ENCODE measurements around the gene ADCY4.
"Not testable (repeated sequence)": the region's sequence is repeated elsewhere in the genome, so short reads cannot be mapped to it uniquely, and the experiment has no call there.

The ADCY4 gene

DNA sequence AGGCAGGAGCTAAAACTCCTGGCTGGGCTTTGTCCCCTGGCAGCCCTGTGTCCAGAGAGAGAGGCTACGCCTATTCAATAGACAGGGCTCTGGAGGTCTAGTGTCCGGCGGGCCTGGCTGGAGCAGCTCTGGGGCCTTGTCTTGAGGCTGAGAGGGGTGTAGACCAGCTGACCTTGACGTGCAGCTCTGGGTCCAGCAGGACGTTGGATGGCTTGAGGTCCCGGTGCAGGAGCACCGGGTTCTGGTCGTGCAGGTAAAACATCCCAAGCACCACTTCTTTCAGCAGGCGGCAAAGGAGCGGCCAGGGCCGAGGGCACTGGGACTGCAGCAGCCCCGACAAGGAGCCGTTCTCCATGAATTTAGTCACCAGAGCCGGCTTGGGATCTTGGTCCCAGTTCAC, 4.0 kb upstream of the ADCY4 start:
- no peak for DNase-seq (ENCODE audit: low read depth)

DNA sequence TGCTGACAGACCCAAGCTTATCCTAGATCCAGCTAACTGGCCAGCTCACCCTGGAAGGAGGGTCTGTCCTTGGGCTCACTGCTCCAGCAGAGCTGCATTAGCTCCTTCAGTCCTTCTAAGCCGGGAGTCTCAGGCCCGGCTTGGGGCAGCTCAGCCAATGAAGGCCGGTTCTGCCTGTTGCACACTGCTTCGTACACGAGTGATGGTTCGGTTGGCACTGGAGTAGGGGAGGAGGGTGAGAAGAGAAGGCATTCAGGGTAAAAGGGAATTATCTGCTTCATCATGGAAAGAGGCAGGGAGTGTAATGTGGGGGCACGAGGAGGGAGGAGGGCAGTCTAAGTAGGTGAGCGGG, 2.9 kb upstream of the ADCY4 start:
- DNase-seq (ENCODE audit: low read depth) = no peak

DNA sequence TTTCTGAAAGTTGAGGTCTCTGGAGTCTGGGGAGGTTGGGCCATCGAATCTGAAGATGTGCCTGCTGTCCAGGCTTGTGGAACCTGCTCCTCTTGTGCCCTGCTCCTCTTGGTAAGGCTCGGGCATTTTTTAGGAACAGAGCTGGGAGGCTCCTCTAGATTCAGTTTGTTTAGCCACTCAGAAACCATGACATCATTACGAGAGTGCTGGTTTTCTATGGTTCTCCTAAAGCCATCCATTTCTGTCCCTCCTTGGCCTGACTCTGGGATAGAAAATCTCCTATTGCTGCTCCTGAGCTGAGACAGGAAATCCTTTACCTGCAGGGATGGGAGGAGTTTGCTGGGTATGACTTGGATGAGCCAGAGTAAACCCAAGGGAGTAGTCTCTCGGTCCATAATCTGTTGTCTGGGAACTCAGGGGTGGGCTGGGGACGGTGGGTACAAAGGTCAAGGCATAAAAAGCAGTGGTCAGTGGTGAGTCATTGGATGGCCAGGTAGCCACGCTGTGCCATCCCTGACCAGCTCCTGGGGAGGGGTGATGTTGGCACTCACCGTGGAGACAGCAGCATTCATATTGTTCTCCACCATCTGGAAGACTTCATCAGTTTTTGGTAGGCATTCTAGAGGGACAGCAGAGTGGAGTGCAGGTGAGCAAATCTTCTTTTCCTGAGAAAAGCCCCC, 2.4 kb upstream of the ADCY4 start:
- no peak for DNase-seq (ENCODE audit: low read depth)

DNA sequence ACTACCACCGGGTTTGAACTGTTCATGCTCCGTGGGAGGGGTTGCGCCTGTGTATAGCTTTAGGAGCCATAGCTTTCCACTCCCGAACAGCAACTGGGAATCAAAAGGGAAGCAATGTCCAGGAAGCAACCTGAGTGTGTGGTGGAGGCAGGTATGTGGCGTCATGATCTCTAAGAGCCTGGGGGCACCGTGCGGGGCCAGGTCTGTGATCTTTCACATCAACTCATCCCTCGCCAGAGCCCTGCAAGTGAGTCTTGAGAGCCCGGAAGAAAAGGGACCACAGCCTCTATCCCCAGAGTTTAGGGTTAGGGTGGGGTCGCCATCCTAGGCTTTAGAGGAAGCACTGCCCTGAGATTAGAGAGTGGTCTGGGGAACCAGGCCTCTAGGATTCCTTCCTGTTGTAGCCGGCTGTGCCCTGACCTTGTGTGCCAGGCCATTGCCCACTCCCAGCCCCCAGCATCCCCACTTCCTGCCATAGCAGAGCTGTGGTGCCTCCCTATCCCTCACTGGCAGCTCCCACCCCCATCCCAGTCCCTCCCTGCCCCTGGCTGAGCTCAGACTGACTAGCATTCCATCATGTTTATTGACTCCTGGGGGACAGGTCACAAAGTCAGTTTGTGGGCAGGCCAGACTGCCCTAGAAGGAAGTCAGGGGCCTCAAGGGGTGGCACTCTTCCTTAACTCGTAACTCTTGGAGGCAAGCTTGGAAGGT, 745 bp upstream of the ADCY4 start:
- no peak for DNase-seq (ENCODE audit: low read depth)

DNA sequence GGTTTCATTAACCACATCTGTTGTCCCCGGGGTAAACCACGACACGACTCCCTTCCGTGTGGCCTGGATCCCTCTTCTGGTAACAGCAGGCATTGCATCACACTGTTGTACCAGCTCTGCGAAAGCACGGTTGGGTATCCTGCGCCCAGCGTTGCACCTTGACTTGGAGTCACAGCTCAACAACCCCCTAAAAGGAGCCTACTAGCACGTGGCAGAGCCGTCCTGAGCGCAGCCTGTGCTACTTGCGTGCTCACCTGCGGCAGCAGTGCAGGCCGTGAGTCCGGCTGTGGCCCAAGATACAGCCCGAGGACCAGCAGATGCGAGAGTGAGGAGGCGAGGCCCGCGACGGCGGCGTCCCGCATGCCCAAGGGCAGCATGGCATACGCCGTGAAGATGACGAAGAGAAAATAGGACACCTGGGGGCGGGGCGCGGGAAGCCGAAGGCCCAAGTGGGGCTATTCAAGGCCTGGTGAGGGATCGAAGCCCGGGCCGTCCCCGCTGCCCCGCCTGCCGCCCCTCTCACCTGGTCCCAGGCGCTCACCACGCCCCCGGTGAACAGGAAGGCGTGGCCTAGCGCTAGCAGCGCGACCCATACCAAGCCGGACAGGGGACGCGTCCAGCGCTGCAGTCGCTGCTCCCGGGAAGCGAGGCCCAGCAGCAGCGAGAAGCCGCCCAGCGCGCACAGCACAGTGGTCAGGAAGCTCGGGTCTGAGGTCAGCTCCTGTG, 2.4 kb downstream of the ADCY4 start:
- DNase-seq (ENCODE audit: low read depth) = no peak

DNA sequence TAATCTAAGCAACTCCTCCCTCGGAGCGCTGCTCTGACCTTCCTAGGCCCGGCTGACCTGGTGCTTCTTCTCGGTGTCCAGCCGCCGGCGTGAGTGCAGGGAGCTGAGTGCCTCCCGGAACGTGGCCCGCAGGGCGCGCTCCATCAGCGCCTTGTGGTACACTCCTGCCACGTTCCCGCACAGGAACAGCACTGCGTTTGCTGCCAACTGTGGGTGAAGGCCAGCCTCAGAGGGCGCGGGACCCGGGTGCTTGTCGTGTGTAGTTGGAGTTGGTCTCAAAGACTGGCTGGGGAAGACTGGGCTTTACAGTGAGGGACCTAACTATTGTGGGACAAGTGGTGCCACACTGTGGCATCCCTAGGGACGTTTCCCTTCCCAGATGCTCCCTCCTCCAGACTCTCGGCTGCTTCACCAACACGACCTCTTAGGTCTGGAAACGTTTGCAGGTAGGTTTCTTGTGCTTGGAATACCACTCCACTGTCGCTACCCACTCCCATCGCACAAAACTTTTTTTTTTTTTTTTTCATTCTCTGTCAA, 3.1 kb downstream of the ADCY4 start:
- no peak for DNase-seq (ENCODE audit: low read depth)

DNA sequence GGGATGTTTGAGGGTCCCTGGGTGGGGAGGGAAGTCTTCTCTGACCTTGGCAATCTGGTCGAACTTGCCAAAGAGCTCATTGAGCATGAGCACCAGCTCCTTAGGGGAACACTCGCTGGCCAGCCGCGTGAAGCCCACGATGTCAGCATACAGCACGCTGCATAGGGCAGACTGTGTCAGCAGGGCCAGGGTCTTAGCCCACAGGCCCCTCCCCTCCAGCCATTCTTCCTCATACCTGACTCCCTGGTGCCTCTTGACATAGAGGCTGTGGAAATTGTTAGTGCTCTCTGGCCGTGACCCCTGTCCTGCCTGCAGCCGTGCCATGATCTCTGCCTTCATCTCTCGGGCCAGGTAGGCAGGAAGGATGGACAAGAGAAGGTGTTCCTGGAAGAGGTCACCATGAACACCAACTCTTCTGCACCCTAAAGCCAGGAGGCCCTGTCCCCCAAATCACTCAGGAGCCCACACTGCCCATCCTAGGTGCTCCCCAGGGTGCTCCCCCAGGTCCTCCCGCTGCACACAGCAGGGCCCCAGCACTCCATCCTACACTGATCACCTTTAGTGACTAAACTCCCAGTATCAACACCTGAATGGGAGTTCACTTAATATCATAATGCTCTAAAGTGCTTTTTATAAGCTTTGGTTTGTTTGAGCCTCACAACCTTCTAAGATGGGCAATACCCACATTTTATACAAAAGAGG, 3.7 kb downstream of the ADCY4 start:
- no peak for DNase-seq (ENCODE audit: low read depth)

DNA sequence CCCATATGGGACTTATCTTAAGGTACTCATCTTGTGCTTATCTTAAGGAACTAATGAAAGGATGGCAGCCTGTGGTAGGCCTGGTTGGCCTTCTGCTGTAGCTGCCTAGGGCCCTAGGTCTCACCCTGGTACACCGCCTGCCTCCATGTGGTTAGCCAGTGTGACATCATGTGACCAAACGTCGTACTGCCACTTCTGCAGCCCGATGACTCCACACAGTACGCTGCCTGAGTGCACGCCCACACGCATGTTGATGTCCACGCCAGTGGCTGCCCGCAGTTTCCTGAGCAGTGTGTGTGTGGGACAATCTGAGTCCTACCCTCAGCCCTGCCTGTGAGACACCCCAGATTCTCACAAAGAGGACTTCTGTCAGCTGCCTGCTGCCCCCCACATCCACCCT, 5.1 kb downstream of the ADCY4 start:
- DNase-seq (ENCODE audit: low read depth) = no peak

DNA sequence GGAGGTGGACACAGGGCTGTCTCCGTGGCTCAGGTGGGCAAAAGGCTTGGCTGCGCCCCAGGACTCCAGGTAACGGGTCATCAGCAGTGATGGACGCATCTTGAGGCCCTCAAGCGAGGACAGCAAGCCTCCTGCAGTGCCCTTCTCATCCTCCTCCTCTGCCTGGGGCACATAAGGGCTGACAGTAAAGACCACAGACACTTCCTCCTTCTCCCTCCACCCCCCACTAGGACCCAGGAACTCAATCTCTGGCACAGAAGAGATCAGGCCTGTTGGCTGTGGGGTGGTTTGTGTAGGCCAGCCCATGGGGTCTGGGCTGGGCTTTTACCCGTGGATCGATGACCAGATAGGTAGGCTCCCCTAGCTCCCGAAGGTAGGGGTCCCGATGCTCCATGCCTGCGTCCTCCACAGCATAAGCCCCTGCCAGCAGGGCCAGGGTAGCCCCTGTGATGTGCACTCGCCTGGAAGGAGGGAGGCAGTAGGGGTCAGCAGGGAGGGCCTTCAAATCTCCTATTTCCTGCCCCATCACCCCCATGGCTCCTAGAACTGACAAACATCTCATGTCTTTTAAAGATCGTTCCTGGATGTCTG, 5.7 kb downstream of the ADCY4 start:
- DNase-seq (ENCODE audit: low read depth) = no peak

DNA sequence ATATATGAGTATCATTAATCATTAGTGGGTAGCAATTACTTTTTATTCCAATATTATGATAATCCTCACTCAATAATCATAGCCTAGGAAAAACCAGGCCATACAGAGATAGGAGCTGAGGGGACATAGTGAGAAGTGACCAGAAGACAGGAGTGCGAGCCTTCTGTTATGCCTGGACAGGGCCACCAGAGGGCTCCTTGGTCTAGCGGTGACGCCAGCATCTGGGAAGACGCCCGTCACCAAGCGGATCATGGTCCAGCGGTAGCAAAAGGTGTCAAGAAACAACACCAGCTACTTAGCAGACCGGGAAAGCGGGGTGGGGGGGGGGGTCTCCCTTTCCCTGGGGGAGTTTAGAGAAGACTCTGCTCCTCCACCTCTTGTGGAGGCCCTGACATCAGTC, 7.0 kb downstream of the ADCY4 start:
- DNase-seq (ENCODE audit: low read depth) = not testable (repeated sequence)

DNA sequence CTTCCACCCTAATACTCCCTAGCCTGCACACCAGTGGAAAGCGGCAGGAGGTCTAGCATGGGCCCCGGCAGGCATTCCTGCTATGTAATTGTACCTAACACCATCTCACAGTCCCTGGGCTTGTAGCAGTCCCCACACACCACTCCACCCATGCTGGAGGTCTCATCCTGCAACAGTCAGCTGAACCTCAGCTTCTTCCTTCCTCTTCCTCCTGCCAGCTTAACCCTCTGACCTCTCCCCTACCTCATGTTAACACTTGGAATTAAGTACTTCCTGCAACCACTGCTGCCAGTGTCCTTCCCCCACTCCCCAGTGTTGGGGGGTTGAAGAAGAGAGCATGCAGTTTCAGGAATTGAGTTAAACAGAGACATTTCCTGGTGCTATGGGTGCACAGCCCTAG, 7.6 kb downstream of the ADCY4 start:
- no peak for DNase-seq (ENCODE audit: low read depth)

DNA sequence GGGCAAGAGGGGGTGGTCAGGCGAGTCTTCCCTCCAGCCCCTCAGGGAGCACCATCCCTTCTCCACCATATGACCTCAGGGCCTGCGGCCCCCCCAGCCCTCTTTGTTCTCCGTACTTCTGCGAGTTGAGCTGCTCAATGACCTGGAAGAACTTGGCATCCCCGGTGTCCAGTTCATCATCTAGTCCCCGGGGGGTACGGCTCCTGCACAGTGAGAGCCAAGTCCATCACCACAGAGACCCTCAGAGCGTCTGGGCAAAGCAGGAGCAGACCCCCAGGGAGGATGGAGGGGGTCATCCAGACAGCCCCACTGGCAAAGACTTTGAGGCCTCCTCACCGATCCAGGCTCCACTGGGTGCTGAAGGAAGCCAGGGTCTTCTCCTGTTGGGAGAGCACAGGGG, 8.9 kb downstream of the ADCY4 start:
- DNase-seq (ENCODE audit: low read depth) = no peak

DNA sequence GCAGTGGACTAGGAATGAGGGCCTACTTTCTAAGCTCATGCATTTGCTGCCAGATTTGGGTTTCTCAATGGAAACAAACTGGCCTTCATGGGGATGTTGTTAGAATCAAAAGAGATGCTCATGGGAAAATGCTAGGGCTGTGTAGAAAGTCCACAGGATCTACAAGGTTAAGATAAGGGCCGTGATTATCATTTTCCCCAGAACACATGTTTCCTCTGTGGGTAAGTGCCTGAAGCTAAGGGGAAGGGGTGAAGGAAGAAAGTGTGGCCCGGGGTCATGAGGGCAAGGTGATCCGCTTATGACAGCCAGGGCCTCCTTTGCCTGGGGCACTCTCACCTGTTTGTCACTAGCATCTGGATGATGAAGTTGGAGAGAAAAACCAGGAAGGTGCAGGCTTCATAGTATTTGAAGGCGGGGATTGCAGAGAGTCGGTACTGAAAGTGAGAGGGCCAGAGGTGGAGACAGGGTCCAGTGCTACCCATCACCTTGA, 9.8 kb downstream of the ADCY4 start:
- DNase-seq (ENCODE audit: low read depth) = no peak

DNA sequence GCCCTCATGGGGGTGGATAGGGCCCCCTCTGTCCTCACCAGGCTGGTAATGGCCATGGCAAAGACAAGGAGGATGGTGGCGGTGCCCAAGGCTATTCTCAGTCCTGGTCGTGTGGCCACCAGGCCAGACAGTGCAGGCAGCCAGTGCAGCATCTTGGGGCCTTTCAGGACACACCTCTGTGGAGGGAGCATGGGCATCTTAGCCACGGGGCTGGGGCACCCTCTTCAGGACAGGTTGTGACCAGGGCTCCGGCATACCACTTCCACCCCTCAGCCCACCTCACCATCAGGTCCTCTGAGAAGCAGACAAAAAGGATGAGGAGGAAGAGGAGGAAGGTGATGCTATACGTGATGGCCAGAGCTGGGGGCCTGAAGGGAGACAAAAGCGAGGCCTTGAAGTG, 10.8 kb downstream of the ADCY4 start:
- DNase-seq (ENCODE audit: low read depth) = no peak

DNA sequence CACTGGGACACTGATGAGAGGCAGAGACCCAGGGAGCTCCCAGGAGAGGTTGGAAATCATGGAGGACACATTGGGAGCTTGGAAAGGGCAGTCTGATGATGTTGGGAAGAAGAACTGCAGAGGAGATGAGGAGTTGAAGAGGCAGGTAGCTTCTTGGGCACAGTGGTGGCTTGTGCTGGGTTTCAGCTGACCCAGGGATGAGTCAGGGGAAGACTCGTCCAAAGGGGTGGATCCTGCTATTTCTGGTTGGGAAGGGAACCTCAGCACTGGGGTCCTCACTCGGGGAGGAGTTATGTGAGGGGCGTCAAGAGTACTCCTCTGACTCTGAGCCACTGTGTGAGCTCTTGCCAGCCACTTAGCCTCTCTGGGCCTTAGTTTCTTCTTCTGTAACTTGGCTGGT, 11.5 kb downstream of the ADCY4 start:
- DNase-seq (ENCODE audit: low read depth) = no peak

DNA sequence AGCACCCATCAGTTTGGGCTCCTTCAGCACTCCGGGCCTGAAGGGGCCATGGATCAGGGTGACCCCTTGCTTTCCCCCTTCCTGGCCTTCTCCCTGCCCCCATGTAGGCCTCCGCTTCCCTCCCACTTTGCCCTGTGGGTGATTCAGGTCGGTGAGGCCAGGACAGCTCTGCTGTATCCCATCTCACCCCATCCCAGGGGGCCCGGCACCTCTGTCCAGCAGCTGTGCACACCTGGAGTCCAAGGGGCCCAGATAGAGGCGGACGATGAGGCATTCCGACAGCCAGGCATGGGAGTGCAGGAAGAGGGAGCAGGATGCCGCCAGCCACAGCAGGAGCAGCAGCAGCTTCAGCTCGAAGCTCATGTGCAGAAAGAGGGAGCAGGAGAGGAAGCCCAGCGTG, 12.2 kb downstream of the ADCY4 start:
- no peak for DNase-seq (ENCODE audit: low read depth)

DNA sequence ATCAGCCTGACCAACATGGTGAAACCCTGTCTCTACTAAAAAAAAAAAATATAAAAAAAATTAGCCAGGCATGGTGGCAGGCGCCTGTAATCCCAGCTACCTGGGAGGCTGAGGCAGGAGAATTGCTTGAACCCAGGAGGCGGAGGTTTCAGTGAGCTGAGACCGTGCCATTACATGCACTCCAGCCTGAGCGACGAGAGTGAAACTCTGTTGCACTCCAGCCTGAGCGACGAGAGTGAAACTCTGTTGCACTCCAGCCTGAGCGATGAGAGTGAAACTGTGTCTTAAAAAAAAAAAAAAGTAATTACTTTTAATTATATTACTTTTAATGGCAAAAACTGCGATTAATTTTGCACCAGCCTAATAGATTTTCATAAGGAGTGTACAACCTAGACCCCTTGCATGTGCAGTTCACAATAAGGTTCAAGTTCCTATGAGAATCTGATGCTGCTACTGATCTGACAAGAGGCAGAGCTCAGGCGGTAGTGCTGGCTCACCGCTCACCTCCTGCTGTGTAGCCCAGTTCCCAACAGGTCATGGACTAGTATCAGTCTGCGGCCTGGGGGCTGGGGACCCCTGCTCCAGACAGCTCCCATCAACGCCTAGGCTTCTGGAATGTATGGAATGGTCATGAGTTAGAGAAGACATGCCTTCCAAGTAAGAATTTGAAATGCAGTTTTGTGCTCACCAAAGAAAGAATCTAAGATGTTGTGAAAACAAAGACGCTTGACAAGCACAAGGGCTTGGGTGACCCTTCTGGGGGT, 13.5 kb downstream of the ADCY4 start:
- no peak for DNase-seq (ENCODE audit: low read depth)

DNA sequence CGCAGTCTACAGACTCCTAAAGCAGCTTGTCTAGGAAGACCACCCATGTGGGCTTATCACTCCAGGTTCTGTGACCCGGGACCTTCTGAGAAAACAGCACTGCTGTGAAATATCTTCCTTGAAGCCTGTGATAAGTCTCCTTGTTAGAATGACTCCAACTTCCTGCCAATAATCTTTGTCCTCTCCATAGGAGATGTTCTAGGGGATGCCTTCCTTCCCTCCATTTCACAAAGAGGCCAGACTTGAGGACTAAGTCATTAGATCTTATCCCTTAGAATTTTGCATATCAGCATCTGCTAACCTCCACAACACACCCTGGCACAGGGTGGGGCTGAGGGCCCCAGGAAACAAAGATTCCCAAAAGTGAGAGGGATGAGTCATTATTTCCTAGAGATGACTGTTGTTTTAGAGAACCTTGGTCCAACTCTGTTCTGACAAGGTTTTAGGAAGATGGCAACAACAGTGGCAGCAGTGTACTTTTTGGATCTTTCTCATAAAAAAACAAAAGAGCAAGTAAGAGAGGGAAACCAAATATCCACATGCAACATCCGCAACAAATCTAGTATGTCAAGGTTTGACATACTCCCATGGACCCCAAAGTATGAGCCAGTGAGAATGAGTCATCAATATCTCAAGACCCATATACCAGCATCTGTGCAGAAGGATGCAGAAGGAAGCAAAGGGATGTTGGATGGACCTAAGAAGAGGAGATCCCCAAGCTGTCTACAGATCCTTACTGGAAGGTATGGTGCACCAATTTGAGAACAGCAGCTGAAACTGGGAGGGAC, 17.5 kb downstream of the ADCY4 start:
- DNase-seq (ENCODE audit: low read depth) = no peak

DNA sequence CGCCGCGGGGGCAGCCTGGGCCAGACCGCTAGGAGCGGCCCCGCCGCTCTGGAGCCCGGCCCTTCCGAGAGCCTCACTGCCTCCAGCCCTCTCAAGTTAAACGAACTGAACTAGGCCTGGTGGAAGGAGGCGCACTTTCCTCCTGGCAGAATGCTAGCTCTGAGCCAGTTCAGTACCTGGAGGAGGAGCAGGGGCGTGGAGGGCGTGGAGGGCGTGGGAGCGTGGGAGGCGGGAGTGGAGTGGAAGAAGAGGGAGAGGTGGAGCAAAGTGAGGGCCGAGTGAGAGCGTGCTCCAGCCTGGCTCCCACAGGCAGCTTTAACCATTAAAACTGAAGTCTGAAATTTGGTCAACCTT, 18.3 kb downstream of the ADCY4 start:
- DNase-seq (ENCODE audit: low read depth) = no peak

DNA sequence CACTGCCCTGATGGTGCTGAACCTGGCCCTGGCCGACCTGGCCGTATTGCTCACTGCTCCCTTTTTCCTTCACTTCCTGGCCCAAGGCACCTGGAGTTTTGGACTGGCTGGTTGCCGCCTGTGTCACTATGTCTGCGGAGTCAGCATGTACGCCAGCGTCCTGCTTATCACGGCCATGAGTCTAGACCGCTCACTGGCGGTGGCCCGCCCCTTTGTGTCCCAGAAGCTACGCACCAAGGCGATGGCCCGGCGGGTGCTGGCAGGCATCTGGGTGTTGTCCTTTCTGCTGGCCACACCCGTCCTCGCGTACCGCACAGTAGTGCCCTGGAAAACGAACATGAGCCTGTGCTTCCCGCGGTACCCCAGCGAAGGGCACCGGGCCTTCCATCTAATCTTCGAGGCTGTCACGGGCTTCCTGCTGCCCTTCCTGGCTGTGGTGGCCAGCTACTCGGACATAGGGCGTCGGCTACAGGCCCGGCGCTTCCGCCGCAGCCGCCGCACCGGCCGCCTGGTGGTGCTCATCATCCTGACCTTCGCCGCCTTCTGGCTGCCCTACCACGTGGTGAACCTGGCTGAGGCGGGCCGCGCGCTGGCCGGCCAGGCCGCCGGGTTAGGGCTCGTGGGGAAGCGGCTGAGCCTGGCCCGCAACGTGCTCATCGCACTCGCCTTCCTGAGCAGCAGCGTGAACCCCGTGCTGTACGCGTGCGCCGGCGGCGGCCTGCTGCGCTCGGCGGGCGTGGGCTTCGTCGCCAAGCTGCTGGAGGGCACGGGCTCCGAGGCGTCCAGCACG, 18.9 kb downstream of the ADCY4 start:
- no peak for DNase-seq (ENCODE audit: low read depth)

All from GM04503 (cell line).